Heart left ventricle (tissue), 16 donors: Measurements from ENCODE around the gene GATAD2B. TPM values are rescaled to one million over a fixed set of nuclear protein-coding genes. Genes with fewer than 3 reads are reported as not detected.

Experiments used
- ATAC-seq, 4 donors: fragments of 200-7000 bp; cut with Tn5 transposase; one replicate each; pipeline ENCODE4 v1.9.1; 2020 to 2022; ENCODE audit warnings: moderate library complexity in 4 of 4, mild to moderate bottlenecking in 3 of 4, moderate number of reproducible peaks in 1 of 4
- DNase-seq, 5 donors: peaks; one replicate each; pipeline ENCODE4 v3.0.0-alpha.2; 2020
- H3K27ac ChIP-seq, 12 donors: fragments of 200-600 bp; sonication (generic) in 4 of 12; one replicate each; pipeline versions ENCODE4 v1.5.0 to v1.8.0; 2016 to 2022; ENCODE audit warnings: mild to moderate bottlenecking in 2 of 12
- H3K27me3 ChIP-seq, 9 donors: fragments of 200-600 bp; sonication (generic) in 2 of 9; one replicate each; pipeline versions ENCODE4 v1.5.1 to v1.8.0; 2016 to 2022; ENCODE audit warnings: mild to moderate bottlenecking in 3 of 9
- H3K36me3 ChIP-seq, 9 donors: fragments of 200-600 bp; sonication (generic) in 2 of 9; one replicate each; pipeline versions ENCODE4 v1.5.0 to v1.8.0; 2018 to 2022; ENCODE audit warnings: mild to moderate bottlenecking in 2 of 9
- H3K4me1 ChIP-seq, 12 donors: fragments of 200-600 bp; sonication (generic) in 4 of 12; one replicate each; pipeline versions ENCODE4 v1.5.0 to v1.8.0; 2016 to 2022; ENCODE audit warnings: mild to moderate bottlenecking in 3 of 12
- H3K4me3 ChIP-seq, 12 donors: fragments of 200-600 bp; sonication (generic) in 4 of 12; one replicate each; pipeline versions ENCODE4 v1.5.0 to v1.8.0; 2017 to 2022; ENCODE audit warnings: mild to moderate bottlenecking in 9 of 12, moderate library complexity in 4 of 12
- H3K9me3 ChIP-seq, 12 donors: fragments of 200-600 bp; sonication (generic) in 4 of 12; one replicate each; pipeline versions ENCODE4 v1.5.0 to v1.8.0; 2016 to 2022; ENCODE audit warnings: mild to moderate bottlenecking in 1 of 12
- CTCF ChIP-seq, 12 donors: fragments of 200-600 bp; sonication (generic) in 4 of 12; IDR thresholded peaks; one replicate each; pipeline versions ENCODE4 v1.5.0 to v1.8.0; 2018 to 2022; ENCODE audit warnings: antibody characterized with exemption in 12 of 12, mild to moderate bottlenecking in 5 of 12
- POLR2A ChIP-seq, 2 donors: fragments of 450-650 bp; IDR thresholded peaks; one replicate each; pipeline ENCODE4 v1.6.1; 2017; ENCODE audit warnings: antibody characterized with exemption in 2 of 2, mild to moderate bottlenecking in 2 of 2, moderate library complexity in 2 of 2
- WGBS, 4 donors: extraction: QIAGEN DNeasy Blood & Tissue Kit in 2 of 4; methylation state at CpG; one replicate each; pipeline versions ENCODE4 v1.1.5 to v1.1.7; 2013 to 2018; 5-methylcytosine and 5-hydroxymethylcytosine counted together
- intact Hi-C, 10 donors: fragments of 100-400 bp; cut with DNase I; formaldehyde crosslinking; loops; one replicate each; pipeline versions ENCODE4 v1.11.1 to v1.14.2; 2022
- polyA plus RNA-seq, 2 donors: library from polyadenylated mRNA; stranded (reverse); fragments of 200-250 nt; gene quantifications; one replicate each; pipeline ENCODE4 v1.2.3, GENCODE V29; 2013
- total RNA-seq, 9 donors: library from RNA; depleted of rRNA in 2 of 9; stranded (reverse); fragments of >200 nt in 2 of 9; fragmentation: NEBNext Ultra II Directional in 3 of 9; extraction: Animal tissue kit (Norgen Biotek cat#: 25700) in 3 of 9; gene quantifications; one replicate each; pipeline versions ENCODE4 v1.1.0 to v1.2.4, GENCODE V29; 2016 to 2023
- donor health status: ischemic (EF 13 %, LVEDD 7.1; RV severe dilation, severe dysfunction).
- donor health status: healthy with polysubstance abuse.
- donor health status: DM: no; HTN: yes; CAD: no.
- donor health status: DM: no; HTN: no; CAD: no.
- donor health status: ischemic (EF 25% LVEDD 6.9; RV normal size, moderate dysfunction).
- donor health status: ischemic (EF 25% LVEDD 5.7; RV mildly dilated, moderate dysfunction).
- donor health status: healthy.
- donor health status: DM: yes; HTN: yes; CAD: no.
- donor health status: ischemic (EF 35%, LVEDD 5.7; RV mildly dilated, moderate dysfunction).
- donor health status: nonischemic (EF 11% LVEDD 7.7; RV severe dilation, severe dysfunction).
- donor health status: DM: yes; HTN: yes; CAD: no.
- donor health status: PGD.
- donor health status: ischemic (EF 29% LVEDD 5.4; RV normal size, mild dysfunction).
- donor health status: nonischemic (EF 23%, LVEDD 6.1; RV moderate dilation, normal function).

The GATAD2B gene
- total and polyA plus RNA-seq, 11 donors, result 5.6 to 53.9 (median 34.5) TPM

- H3K36me3 ChIP-seq, result peaks cover 0 to 9% (median 2%) of the 10 kb centered on the region in 9 donors
- intact Hi-C loops, result loop anchor here in 2 of 10 donors (5.0 kb wide), 2 partner anchors 39 to 54 kb away; no protein-coding TSS in a partner anchor
- H3K27me3 ChIP-seq, result no peaks in the 10 kb centered on the region
- TF ChIP-seq POLR2A (IDR thresholded peaks at IDR 0.05), result no peak
- no peak for TF ChIP-seq CTCF (IDR thresholded peaks at IDR 0.05)
- no peaks in the 10 kb centered on the region for H3K9me3 ChIP-seq
- 77 to 94% (median 87%) methylated on average over 3 of the region's 3 CpGs for WGBS, 4 donors
- no peak overlapping the region for H3K27ac ChIP-seq
- H3K4me3 ChIP-seq, result no peak overlapping the region
- H3K4me1 ChIP-seq, result peaks cover 2 to 53% (median 32%) of the 10 kb centered on the region in 12 donors
- ATAC-seq (no peak), DNase-seq (no peak)
Observed at GRCh38 chr1:153886127-153886526, 36.6 kb downstream of the GATAD2B start.

GRCh38 chr1:153883223-153883622, 39.5 kb downstream of the GATAD2B start:
- Histone ChIP-seq H3K4me1 (peaks cover 1 to 51% (median 32%) of the 10 kb centered on the region in 12 donors), H3K4me3 (no peak overlapping the region), H3K27me3 (no peaks in the 10 kb centered on the region), H3K36me3 (peaks cover 0 to 4% (median 0%) of the 10 kb centered on the region in 9 donors), H3K9me3 (no peaks in the 10 kb centered on the region), H3K27ac (no peak overlapping the region)
- TF ChIP-seq POLR2A (IDR thresholded peaks at IDR 0.05) (no peak), CTCF (IDR thresholded peaks at IDR 0.05) (no peak)
- intact Hi-C loops, result loop anchor here in 1 of 10 donors (5.0 kb wide), 1 partner anchor 39 kb away; the partner anchor contains the start of gene GATAD2B
- WGBS, 4 donors, result 73 to 79% (median 76%) methylated on average over 4 of the region's 4 CpGs
- DNase-seq (no peak), ATAC-seq (no peak)

DNA sequence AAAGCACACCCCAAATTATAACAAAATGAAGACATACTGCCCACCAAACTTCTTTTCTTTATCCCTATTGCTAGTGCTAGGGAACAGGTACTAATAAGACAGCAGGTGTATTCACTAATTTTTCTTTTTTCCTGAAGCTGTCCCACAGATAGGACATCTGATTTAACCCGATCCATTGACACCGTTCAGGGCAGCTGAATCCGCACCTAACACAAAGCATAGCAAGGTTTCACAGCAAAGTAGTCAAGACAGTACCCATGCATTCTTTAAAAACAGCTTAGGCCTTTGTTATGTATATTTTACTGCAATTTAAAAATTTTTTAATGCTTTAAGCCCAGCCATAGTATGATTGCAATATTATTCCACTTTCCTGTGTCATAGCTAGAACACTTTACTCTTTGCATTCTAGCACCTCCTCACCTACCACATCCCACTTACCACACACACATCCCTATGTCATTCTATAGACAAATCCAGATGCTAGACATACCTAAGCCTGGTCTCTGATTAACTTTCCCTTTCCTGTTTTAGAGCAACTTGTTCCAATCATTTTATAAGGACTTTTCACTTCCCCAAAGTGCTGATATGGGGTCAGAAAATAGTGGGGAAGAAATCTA, 40.4 kb downstream of the GATAD2B start:
- no peak for DNase-seq
- Histone ChIP-seq H3K27me3 (no peaks in the 10 kb centered on the region), H3K4me1 (peaks cover 0 to 43% (median 27%) of the 10 kb centered on the region in 12 donors), H3K4me3 (peak overlapping the region in 2 of 12 donors; percentile 6 to 36), H3K9me3 (no peaks in the 10 kb centered on the region), H3K27ac (peak overlapping the region in 1 of 12 donors; percentile 52), H3K36me3 (peaks cover 0 to 2% (median 0%) of the 10 kb centered on the region in 9 donors)
- intact Hi-C loops, result loop anchor here in 1 of 10 donors (5.0 kb wide), 1 partner anchor 40 kb away; the partner anchor contains the start of gene GATAD2B
- no peak for ATAC-seq
- 66 to 70% (median 67%) methylated on average over 3 of the region's 3 CpGs for WGBS, 4 donors
- TF ChIP-seq POLR2A (IDR thresholded peaks at IDR 0.05), result no peak
- no peak for TF ChIP-seq CTCF (IDR thresholded peaks at IDR 0.05)

- intact Hi-C loops, result loop anchor here in 2 of 10 donors (1.0 to 5.0 kb wide), 2 partner anchors 41 to 42 kb away; partner anchors contain the start of gene GATAD2B (in 1 of the 2)
- no peaks in the 10 kb centered on the region for H3K27me3 ChIP-seq
- peak overlapping the region in 7 of 12 donors; percentile 19 to 59 (median 45) for H3K27ac ChIP-seq
- TF ChIP-seq CTCF (IDR thresholded peaks at IDR 0.05) (no peak), POLR2A (IDR thresholded peaks at IDR 0.05) (no peak)
- peaks cover 0 to 2% (median 0%) of the 10 kb centered on the region in 9 donors for H3K36me3 ChIP-seq
- ATAC-seq (peak in 2 of 4 donors; percentile 9 to 22), DNase-seq (no peak)
- H3K4me3 ChIP-seq, result peak overlapping the region in 7 of 12 donors; percentile 6 to 36 (median 22)
- peaks cover 0 to 40% (median 27%) of the 10 kb centered on the region in 12 donors for H3K4me1 ChIP-seq
- WGBS, 4 donors, result 16 to 24% (median 20%) methylated on average over 9 of the region's 9 CpGs
- no peaks in the 10 kb centered on the region for H3K9me3 ChIP-seq
Observed at GRCh38 chr1:153881751-153882150, 41.0 kb downstream of the GATAD2B start.
